Body of pancreas (tissue), 4 donors: ENCODE measurements around the gene GRIA1.

Experiments
- POLR2A ChIP-seq, 3 donors: fragments of 450-650 bp; IDR thresholded peaks; one replicate each; pipeline ENCODE4 v1.6.1; 2016; ENCODE audit warnings: antibody characterized with exemption in 3 of 3, mild to moderate bottlenecking in 2 of 3
- TF ChIP-seq, protein P1 (sequence below), 7 experiments: fragments of 450-650 bp in 4 of 7; fragments of 200-600 bp in 3 of 7; sonication (generic) in 3 of 7; IDR thresholded peaks; one replicate each; pipeline ENCODE4 v1.5.1; 2016 to 2019; ENCODE audit warnings: antibody characterized with exemption in 7 of 7

DNA sequence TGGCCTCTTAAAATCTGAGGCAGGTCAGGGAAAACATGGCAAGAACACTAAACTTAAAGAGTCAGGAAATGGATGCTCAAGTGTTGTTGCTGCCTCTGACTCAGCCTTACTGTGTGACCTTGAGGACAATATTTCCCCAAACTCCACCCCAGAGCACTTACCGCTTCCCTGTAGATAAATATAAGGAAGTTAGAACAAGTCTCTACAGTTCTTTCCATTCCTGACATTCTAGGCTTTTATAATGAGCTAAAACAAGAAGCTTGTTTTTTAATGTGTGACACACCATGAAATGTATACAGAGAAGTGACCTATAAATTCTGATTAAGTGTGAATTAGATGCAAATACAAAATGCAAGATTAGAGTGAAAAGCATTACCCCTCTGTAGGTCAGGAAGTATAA lies 129.3 kb downstream of the GRIA1 start:
- TF ChIP-seq POLR2A (IDR thresholded peaks at IDR 0.05), result no peak
- TF ChIP-seq, protein P1, sequence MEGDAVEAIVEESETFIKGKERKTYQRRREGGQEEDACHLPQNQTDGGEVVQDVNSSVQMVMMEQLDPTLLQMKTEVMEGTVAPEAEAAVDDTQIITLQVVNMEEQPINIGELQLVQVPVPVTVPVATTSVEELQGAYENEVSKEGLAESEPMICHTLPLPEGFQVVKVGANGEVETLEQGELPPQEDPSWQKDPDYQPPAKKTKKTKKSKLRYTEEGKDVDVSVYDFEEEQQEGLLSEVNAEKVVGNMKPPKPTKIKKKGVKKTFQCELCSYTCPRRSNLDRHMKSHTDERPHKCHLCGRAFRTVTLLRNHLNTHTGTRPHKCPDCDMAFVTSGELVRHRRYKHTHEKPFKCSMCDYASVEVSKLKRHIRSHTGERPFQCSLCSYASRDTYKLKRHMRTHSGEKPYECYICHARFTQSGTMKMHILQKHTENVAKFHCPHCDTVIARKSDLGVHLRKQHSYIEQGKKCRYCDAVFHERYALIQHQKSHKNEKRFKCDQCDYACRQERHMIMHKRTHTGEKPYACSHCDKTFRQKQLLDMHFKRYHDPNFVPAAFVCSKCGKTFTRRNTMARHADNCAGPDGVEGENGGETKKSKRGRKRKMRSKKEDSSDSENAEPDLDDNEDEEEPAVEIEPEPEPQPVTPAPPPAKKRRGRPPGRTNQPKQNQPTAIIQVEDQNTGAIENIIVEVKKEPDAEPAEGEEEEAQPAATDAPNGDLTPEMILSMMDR (IDR thresholded peaks at IDR 0.05), result no peak
